Keratinocyte (primary cell): ENCODE results near the gene ASRGL1.

ENCODE experiments used
- CTCF ChIP-seq, 3 experiments: IDR thresholded peaks in 1 of 3; conservative IDR thresholded peaks in 1 of 3; optimal IDR thresholded peaks in 1 of 3; 2 replicates in 2 of 3; 3 replicates in 1 of 3; pipeline versions ENCODE3 to v1.5.1; 2011; ENCODE audit warnings: low read length in 3 of 3, mild to moderate bottlenecking in 3 of 3, moderate library complexity in 2 of 3, control low read depth in 1 of 3, inconsistent platforms in 1 of 3; ENCODE audit not compliant: insufficient read depth in 2 of 3; ENCODE audit errors: extremely low read depth in 1 of 3
- EZH2 ChIP-seq: IDR thresholded peaks from one replicate; pipeline ENCODE4 v1.6.1; 2012; ENCODE audit warnings: inconsistent platforms, mild to moderate bottlenecking, low read length, moderate library complexity

- TF ChIP-seq CTCF (optimal IDR thresholded peaks at IDR 0.05 in 1 of 3, IDR thresholded peaks at IDR 0.05 in 1 of 3, conservative IDR thresholded peaks at IDR 0.05 in 1 of 3; ENCODE audit: extremely low read depth in 1 of 3, insufficient read depth in 2 of 3, low read length in 3 of 3) (no peak), EZH2 (no peak)
Measured at GRCh38 chr11:62400760-62401159, 63.5 kb downstream of the ASRGL1 start.
